A673 (cell line): ENCODE measurements around the gene TSKS. TPM values are rescaled to one million over a fixed set of nuclear protein-coding genes. Genes with fewer than 3 reads are reported as not detected.

Experiments used
- BruUV-seq: library from RNA; stranded (reverse); fragments of 400-500 nt; replicated peaks from 2 replicates; lab custom pipeline; 2021; lab: Mats Ljungman, UMichigan
- CTCF ChIA-PET: fragments of 300-600 bp; sonication (Branson Sonifier 250); formaldehyde crosslinking; loops from one replicate; lab custom pipeline; 2022; ENCODE audit warnings: antibody characterized with exemption; lab: Charles Lee
- POLR2A ChIA-PET: fragments of 300-600 bp; sonication (Branson Sonifier 250); formaldehyde crosslinking; loops from one replicate; lab custom pipeline; 2022; ENCODE audit warnings: antibody characterized with exemption; ENCODE audit not compliant: low non-redundant PET; lab: Charles Lee
- DNase-seq: peaks from one replicate; pipeline ENCODE4 v3.0.0-alpha.2; 2015; ENCODE audit warnings: low spot score
- H3K27ac ChIP-seq: fragments of 200-600 bp; sonication (generic); 2 replicates; pipeline ENCODE4 v1.5.1; 2016; ENCODE audit warnings: mixed run types, low read depth, mild to moderate bottlenecking, mixed read lengths, antibody characterized with exemption, low read length; ENCODE audit not compliant: poor library complexity, severe bottlenecking
- H3K27me3 ChIP-seq: fragments of 200-600 bp; sonication (generic); replicated peaks from 2 replicates; pipeline ENCODE4 v1.6.1; 2017; ENCODE audit warnings: mixed run types, low read depth, mild to moderate bottlenecking, mixed read lengths, antibody characterized with exemption, low read length; ENCODE audit not compliant: insufficient read depth, poor library complexity
- H3K36me3 ChIP-seq: fragments of 200-600 bp; sonication (generic); 2 replicates; pipeline ENCODE4 v1.6.1; 2016; ENCODE audit warnings: mixed run types, mild to moderate bottlenecking, mixed read lengths, antibody characterized with exemption, low read length; ENCODE audit not compliant: insufficient read depth, poor library complexity, severe bottlenecking
- H3K4me1 ChIP-seq: fragments of 200-600 bp; sonication (generic); 2 replicates; pipeline ENCODE4 v1.6.1; 2017; ENCODE audit warnings: mixed run types, mild to moderate bottlenecking, mixed read lengths, antibody characterized with exemption, low read length; ENCODE audit not compliant: insufficient read depth, poor library complexity, severe bottlenecking
- H3K4me3 ChIP-seq: fragments of 200-600 bp; sonication (generic); 2 replicates; pipeline ENCODE4 v1.5.1; 2016; ENCODE audit warnings: low read depth, mixed run types, mild to moderate bottlenecking, mixed read lengths, low read length; ENCODE audit not compliant: poor library complexity, severe bottlenecking
- H3K9me3 ChIP-seq: fragments of 200-600 bp; sonication (generic); 2 replicates; pipeline ENCODE4 v1.6.1; 2016; ENCODE audit warnings: mixed run types, low read depth, mild to moderate bottlenecking, mixed read lengths, antibody characterized with exemption, low read length; ENCODE audit not compliant: poor library complexity, severe bottlenecking
- CTCF ChIP-seq: fragments of 300-800, 200-600 bp; sonication (generic); conservative IDR thresholded peaks from 2 replicates; pipeline ENCODE4 v1.5.1; 2017; ENCODE audit warnings: low read depth, mild to moderate bottlenecking, antibody characterized with exemption, low read length, moderate library complexity, mixed read lengths
- EZH2 ChIP-seq: fragments of 200-600 bp; sonication (generic); IDR thresholded peaks from 2 replicates; pipeline ENCODE4 v1.6.1; 2017; ENCODE audit warnings: borderline replicate concordance, low read depth, mild to moderate bottlenecking, mixed read lengths, antibody characterized with exemption, low read length; ENCODE audit not compliant: poor library complexity, severe bottlenecking
- intact Hi-C: fragments of 100-400 bp; cut with micrococcal nuclease; formaldehyde crosslinking; loops from one replicate; pipeline ENCODE4 v1.10.0; 2022; ENCODE audit not compliant: unreplicated experiment
- total RNA-seq: library from RNA; stranded (reverse); gene quantifications from 2 replicates; pipeline ENCODE4 v1.2.3, GENCODE V29; 2021

The TSKS gene
- total RNA-seq, 1 experiment from 2014 or later: not detected

- CTCF ChIA-PET: interaction anchor here (0.6 kb wide), 1 partner anchor 1061 kb away, joined by 3 read pairs; no protein-coding TSS in a partner anchor
- Histone ChIP-seq H3K27me3 (no peaks in the 10 kb centered on the region), H3K4me1 (no peaks in the 10 kb centered on the region), H3K27ac (no peak overlapping the region), H3K36me3 (no peaks in the 10 kb centered on the region), H3K9me3 (no peaks in the 10 kb centered on the region), H3K4me3 (no peak overlapping the region)
- peak; percentile 76 for DNase-seq
- POLR2A ChIA-PET: no interaction called here
- BruUV-seq: no TSS peak
- TF ChIP-seq EZH2: no peak
- no peak for TF ChIP-seq CTCF
- intact Hi-C loops: no loop called here
These were observed 50.7 kb downstream of the TSKS start for GRCh38 chr19:49712397-49712859.

DNA sequence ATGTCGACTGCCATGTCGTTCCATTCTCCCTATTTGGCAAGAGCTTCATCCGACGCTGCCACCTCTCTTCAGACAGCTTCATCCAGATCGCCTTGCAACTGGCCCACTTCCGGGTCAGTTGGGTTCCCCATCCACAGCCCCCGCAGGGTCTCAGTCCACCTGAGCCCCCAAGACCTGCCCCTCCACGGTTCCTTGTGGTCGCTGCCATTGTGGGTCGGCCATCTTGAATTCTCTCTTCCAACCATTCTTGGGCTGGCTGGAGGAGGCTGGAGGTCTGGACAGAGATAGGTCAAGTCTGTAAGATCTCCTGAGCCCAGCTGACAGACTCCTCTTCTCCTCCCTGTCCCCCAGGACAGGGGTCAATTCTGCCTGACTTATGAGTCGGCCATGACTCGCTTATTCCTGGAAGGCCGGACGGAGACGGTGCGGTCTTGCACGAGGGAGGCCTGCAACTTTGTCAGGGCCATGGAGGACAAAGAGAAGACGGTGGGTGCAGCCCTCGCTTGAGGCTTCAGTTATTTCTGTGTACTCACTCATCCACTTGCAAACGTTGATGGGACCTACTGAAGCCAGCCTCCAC lies 52.6 kb downstream of the TSKS start:
- Histone ChIP-seq H3K36me3 (no peaks in the 10 kb centered on the region), H3K4me3 (no peak overlapping the region), H3K9me3 (no peaks in the 10 kb centered on the region), H3K27ac (no peak overlapping the region), H3K4me1 (no peaks in the 10 kb centered on the region), H3K27me3 (no peaks in the 10 kb centered on the region)
- POLR2A ChIA-PET: no interaction called here
- DNase-seq: no peak
- TF ChIP-seq CTCF: no peak
- TF ChIP-seq EZH2: no peak
- intact Hi-C loops: no loop called here
- no TSS peak for BruUV-seq
- CTCF ChIA-PET: no interaction called here

DNA sequence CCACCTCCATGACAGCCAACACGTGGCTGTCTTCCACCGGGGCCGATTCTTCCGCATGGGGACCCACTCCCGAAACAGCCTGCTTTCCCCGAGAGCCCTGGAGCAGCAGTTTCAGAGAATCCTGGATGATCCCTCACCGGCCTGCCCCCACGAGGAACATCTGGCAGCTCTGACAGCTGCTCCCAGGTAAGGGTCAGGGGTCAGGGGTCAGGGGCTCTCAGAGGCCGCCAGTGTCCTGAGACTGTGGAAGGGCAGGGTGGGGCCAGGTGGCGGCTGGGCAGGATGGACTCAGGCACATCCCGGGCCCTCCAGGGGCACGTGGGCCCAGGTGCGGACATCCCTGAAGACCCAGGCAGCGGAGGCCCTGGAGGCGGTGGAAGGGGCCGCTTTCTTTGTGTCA lies 57.2 kb downstream of the TSKS start:
- H3K9me3 ChIP-seq: no peaks in the 10 kb centered on the region
- DNase-seq: no peak
- intact Hi-C loops: no loop called here
- no peaks in the 10 kb centered on the region for H3K36me3 ChIP-seq
- ChIA-PET POLR2A (no interaction called here), CTCF (no interaction called here)
- no peak for TF ChIP-seq EZH2
- TF ChIP-seq CTCF: no peak
- no peaks in the 10 kb centered on the region for H3K27me3 ChIP-seq
- H3K27ac ChIP-seq: no peak overlapping the region
- BruUV-seq: no TSS peak
- H3K4me1 ChIP-seq: no peaks in the 10 kb centered on the region
- H3K4me3 ChIP-seq: no peak overlapping the region
